H1 (cell line): ENCODE data around the gene PTMA. TPM values are rescaled to one million over a fixed set of nuclear protein-coding genes. Genes with fewer than 3 reads are reported as not detected.
A peak's percentile ranks its signal among the peaks of the same experiment; 100 is the strongest.

ENCODE experiments used
- CTCF ChIA-PET: fragments of 300-600 bp; sonication (Branson Sonifier 250); formaldehyde crosslinking; loops from one replicate; lab custom pipeline; 2021; ENCODE audit not compliant: partially characterized antibody; lab: Charles Lee
- POLR2A ChIA-PET: fragments of 300-600 bp; sonication (Branson Sonifier 250); formaldehyde crosslinking; loops from one replicate; lab custom pipeline; 2021; ENCODE audit warnings: inconsistent platforms; ENCODE audit not compliant: partially characterized antibody; lab: Charles Lee
- DNase-seq, 2 experiments: peaks; one replicate each; pipeline versions ENCODE4 v3.0.0 to v3.0.0-alpha.2; 2010 to 2022; ENCODE audit warnings: low spot score in 2 of 2, low read depth in 1 of 2, mixed read lengths in 1 of 2
- FAIRE-seq: peaks from 2 replicates; lab custom pipeline; 2011; peaks lifted over from hg19 to GRCh38; lab: Jason Lieb, UNC
- H2AFZ ChIP-seq: 2 replicates; pipeline ENCODE4 v1.8.1; 2012; ENCODE audit warnings: low read length, inconsistent platforms
- H2AK5ac ChIP-seq: 2 replicates; pipeline ENCODE4 v1.6.1; 2013; ENCODE audit warnings: low read depth, low read length
- H2BK120ac ChIP-seq: replicated peaks from 2 replicates; pipeline ENCODE3; 2013; ENCODE audit warnings: low read depth, low read length, inconsistent platforms
- H2BK12ac ChIP-seq: 2 replicates; pipeline ENCODE4 v1.6.1; 2013; ENCODE audit warnings: low read depth, low read length
- H2BK15ac ChIP-seq: 2 replicates; pipeline ENCODE4 v1.6.1; 2013; ENCODE audit warnings: low read length
- H2BK20ac ChIP-seq: 2 replicates; pipeline ENCODE4 v1.6.1; 2013; ENCODE audit warnings: low read length
- H2BK5ac ChIP-seq: 2 replicates; pipeline ENCODE4 v1.6.1; 2013; ENCODE audit warnings: low read depth, low read length
- H3K14ac ChIP-seq: 2 replicates; pipeline ENCODE4 v1.6.1; 2013; ENCODE audit warnings: inconsistent platforms; ENCODE audit not compliant: insufficient read length
- H3K18ac ChIP-seq: 2 replicates; pipeline ENCODE4 v1.6.1; 2013; ENCODE audit warnings: low read length; ENCODE audit errors: extremely low read depth
- H3K23ac ChIP-seq: 2 replicates; pipeline ENCODE4 v1.6.1; 2013; ENCODE audit warnings: inconsistent platforms; ENCODE audit not compliant: insufficient read length
- H3K23me2 ChIP-seq: 2 replicates; pipeline ENCODE4 v1.6.1; 2013; ENCODE audit warnings: low read depth, low read length
- H3K27ac ChIP-seq: 2 replicates; pipeline ENCODE4 v1.6.1; 2011; ENCODE audit warnings: low read depth, low read length, inconsistent platforms
- H3K27me3 ChIP-seq, 4 experiments: replicated peaks in 1 of 4; 1 replicate in 1 of 4; 2 replicates in 3 of 4; pipeline versions ENCODE4 v1.6.1 to v1.8.1; 2011 to 2013; ENCODE audit warnings: low read length in 3 of 4, mild to moderate bottlenecking in 3 of 4, inconsistent platforms in 2 of 4, mixed read lengths in 2 of 4, moderate library complexity in 1 of 4; ENCODE audit not compliant: control insufficient read depth in 3 of 4, insufficient read depth in 3 of 4; ENCODE audit errors: extremely low read depth in 1 of 4
- H3K36me3 ChIP-seq, 4 experiments: 2 replicates each; pipeline versions ENCODE4 v1.6.1 to v1.8.1; 2011 to 2013; ENCODE audit warnings: mild to moderate bottlenecking in 4 of 4, low read length in 3 of 4, moderate library complexity in 2 of 4, control low read depth in 1 of 4, inconsistent platforms in 1 of 4; ENCODE audit not compliant: insufficient read depth in 4 of 4, control insufficient read depth in 2 of 4
- H3K4ac ChIP-seq: replicated peaks from 2 replicates; pipeline ENCODE3; 2013; ENCODE audit warnings: low read length, low read depth, mixed read lengths, inconsistent platforms; ENCODE audit not compliant: insufficient read length
- H3K4me1 ChIP-seq, 4 experiments: replicated peaks in 1 of 4; 1 replicate in 1 of 4; 2 replicates in 3 of 4; pipeline versions ENCODE4 v1.6.1 to v1.8.1; 2011 to 2013; ENCODE audit warnings: low read length in 3 of 4, inconsistent platforms in 2 of 4, mixed read lengths in 1 of 4; ENCODE audit not compliant: insufficient read depth in 4 of 4, control insufficient read depth in 3 of 4
- H3K4me2 ChIP-seq, 2 experiments: 2 replicates each; pipeline versions ENCODE4 v1.6.1 to v1.8.1; 2011 to 2013; ENCODE audit warnings: low read depth in 2 of 2, low read length in 2 of 2, control low read depth in 1 of 2, inconsistent platforms in 1 of 2, mild to moderate bottlenecking in 1 of 2; ENCODE audit not compliant: insufficient read depth in 1 of 2
- H3K4me3 ChIP-seq, 4 experiments: fragments of 200-600, 300-600 bp in 1 of 4; sonication (generic), shearing (Covaris generic), sonication (Bioruptor Twin) in 1 of 4; 2 replicates each; pipeline versions ENCODE4 v1.5.1 to v1.8.1; 2011 to 2016; ENCODE audit warnings: low read length in 4 of 4, low read depth in 3 of 4, control low read depth in 2 of 4, inconsistent platforms in 2 of 4, mild to moderate bottlenecking in 2 of 4, mixed read lengths in 1 of 4, moderate library complexity in 1 of 4; ENCODE audit not compliant: insufficient read depth in 2 of 4; ENCODE audit errors: extremely low read depth in 1 of 4
- H3K56ac ChIP-seq: replicated peaks from 2 replicates; pipeline ENCODE3; 2013; ENCODE audit warnings: low read depth, mild to moderate bottlenecking, mixed read lengths, low read length, inconsistent platforms; ENCODE audit not compliant: insufficient read length
- H3K79me1 ChIP-seq: 2 replicates; pipeline ENCODE4 v1.6.1; 2013; ENCODE audit warnings: low read depth, low read length, control low read depth
- H3K79me2 ChIP-seq, 2 experiments: 2 replicates each; pipeline versions ENCODE4 v1.6.1 to v1.8.1; 2012 to 2013; ENCODE audit warnings: low read length in 2 of 2, mild to moderate bottlenecking in 2 of 2, inconsistent platforms in 1 of 2; ENCODE audit not compliant: insufficient read depth in 2 of 2, control insufficient read depth in 1 of 2
- H3K9ac ChIP-seq, 4 experiments: replicated peaks in 1 of 4; 1 replicate in 1 of 4; 2 replicates in 3 of 4; pipeline versions ENCODE4 v1.6.1 to v1.8.1; 2011 to 2013; ENCODE audit warnings: low read depth in 3 of 4, low read length in 3 of 4, control low read depth in 2 of 4, mild to moderate bottlenecking in 2 of 4, moderate library complexity in 2 of 4, inconsistent platforms in 1 of 4; ENCODE audit errors: extremely low read depth in 1 of 4
- H3K9me3 ChIP-seq, 2 experiments: 2 replicates each; pipeline versions ENCODE4 v1.6.1 to v1.8.1; 2012 to 2013; ENCODE audit warnings: mild to moderate bottlenecking in 2 of 2, moderate library complexity in 2 of 2, control low read depth in 1 of 2, inconsistent platforms in 1 of 2, low read depth in 1 of 2, low read length in 1 of 2, mixed read lengths in 1 of 2; ENCODE audit not compliant: insufficient read depth in 2 of 2
- H4K20me1 ChIP-seq, 2 experiments: replicated peaks in 1 of 2; 2 replicates each; pipeline versions ENCODE3 to v1.8.1; 2011 to 2013; ENCODE audit warnings: inconsistent platforms in 2 of 2, low read length in 2 of 2, mild to moderate bottlenecking in 1 of 2; ENCODE audit not compliant: insufficient read depth in 2 of 2, control insufficient read depth in 1 of 2
- H4K5ac ChIP-seq: 2 replicates; pipeline ENCODE4 v1.6.1; 2013; ENCODE audit warnings: low read length, low read depth, mixed read lengths, inconsistent platforms; ENCODE audit not compliant: insufficient read length
- H4K8ac ChIP-seq: 2 replicates; pipeline ENCODE4 v1.8.0; 2013; ENCODE audit warnings: mild to moderate bottlenecking, moderate library complexity, low read length, inconsistent platforms; ENCODE audit not compliant: insufficient read depth; ENCODE audit errors: extremely low read depth
- H4K91ac ChIP-seq: replicated peaks from 2 replicates; pipeline ENCODE3; 2013; ENCODE audit warnings: low read length, mixed read lengths, inconsistent platforms; ENCODE audit not compliant: insufficient read length
- ASH2L ChIP-seq: fragments of 200-600, 300-600 bp; sonication (generic); IDR thresholded peaks from one replicate; pipeline ENCODE4 v1.7.1; 2017; ENCODE audit warnings: low read length
- BACH1 ChIP-seq: IDR thresholded peaks from 2 replicates; pipeline ENCODE4 v1.6.1; 2012; ENCODE audit warnings: low read length, improper control_type of control experiment
- CBX5 ChIP-seq: fragments of 300-800, 300-1000 bp; sonication (generic); IDR thresholded peaks from 2 replicates; pipeline ENCODE4 v1.7.1; 2016; ENCODE audit warnings: antibody characterized with exemption, low read length, low read depth
- CREB1 ChIP-seq: IDR thresholded peaks from 2 replicates; pipeline ENCODE4 v1.6.1; 2012; ENCODE audit warnings: inconsistent platforms
- FOSL1 ChIP-seq: IDR thresholded peaks from 2 replicates; pipeline ENCODE4 v1.6.1; 2011; ENCODE audit warnings: mild to moderate bottlenecking, low read depth, low read length, moderate library complexity; ENCODE audit not compliant: insufficient read depth
- HDAC2 ChIP-seq, 2 experiments: fragments of 300-600 bp in 1 of 2; sonication (generic) in 1 of 2; IDR thresholded peaks; 2 replicates each; pipeline ENCODE4 v1.6.1; 2011 to 2012; ENCODE audit warnings: low read depth in 2 of 2, low read length in 2 of 2, mild to moderate bottlenecking in 2 of 2, moderate library complexity in 2 of 2, borderline replicate concordance in 1 of 2, inconsistent platforms in 1 of 2
- HDAC6 ChIP-seq: IDR thresholded peaks from one replicate; pipeline ENCODE4 v1.7.1; 2012; ENCODE audit warnings: low read depth, mild to moderate bottlenecking, inconsistent platforms, low read length, moderate library complexity
- JUN ChIP-seq: IDR thresholded peaks from 2 replicates; pipeline ENCODE4 v1.6.1; 2011; ENCODE audit warnings: low read depth, mild to moderate bottlenecking, improper control_type of control experiment, low read length
- NANOG ChIP-seq: IDR thresholded peaks from 2 replicates; pipeline ENCODE4 v1.6.1; 2011; ENCODE audit warnings: low read length, low read depth, mild to moderate bottlenecking, inconsistent platforms; ENCODE audit not compliant: insufficient read depth, poor library complexity, severe bottlenecking
- PHF8 ChIP-seq: fragments of 200-600 bp; sonication (generic); conservative IDR thresholded peaks from 2 replicates; pipeline ENCODE4 v1.7.1; 2012; ENCODE audit warnings: low read depth, mild to moderate bottlenecking, inconsistent platforms, low read length, moderate library complexity
- TBP ChIP-seq: IDR thresholded peaks from 2 replicates; pipeline ENCODE4 v1.6.1; 2011; ENCODE audit warnings: low read depth, low read length, improper control_type of control experiment
- WGBS, 2 experiments: shearing (Covaris generic) in 1 of 2; methylation state at CpG; one replicate each; pipeline versions ENCODE4 v1.1.6 to v1.1.7; 2013 to 2015; ENCODE audit warnings: low lambda C conversion rate in 2 of 2, mixed read lengths in 2 of 2, inconsistent platforms in 1 of 2, low coverage in 1 of 2, missing lambda C conversion rate in 1 of 2; ENCODE audit not compliant: insufficient replicate concordance in 2 of 2, insufficient coverage in 1 of 2, insufficient read length in 1 of 2; ENCODE audit errors: extremely low coverage in 1 of 2, missing lambda C conversion rate in 1 of 2; 5-methylcytosine and 5-hydroxymethylcytosine counted together
- polyA plus RNA-seq, 7 experiments: library from polyadenylated mRNA; depleted of rRNA in 3 of 7; stranded (reverse) in 5 of 7; unstranded in 2 of 7; fragments of >200 nt in 5 of 7; fragments of 200-250 nt in 2 of 7; gene quantifications; 1 replicate in 5 of 7; 2 replicates in 1 of 7; 4 replicates in 1 of 7; pipeline versions ENCODE4 v1.2.1 to v1.2.3, GENCODE V29; 2011 to 2013; ENCODE audit warnings: missing spikeins in 2 of 7, mixed read lengths in 2 of 7
- total RNA-seq: library from RNA; stranded (reverse); fragmentation: NEBNext Ultra II Directional; extraction: Animal tissue kit (Norgen Biotek cat#: 25700); gene quantifications from 2 replicates; pipeline ENCODE4 v1.2.1, GENCODE V29; 2021
- TF ChIP-seq, protein P1 (sequence below): IDR thresholded peaks from 2 replicates; pipeline ENCODE4 v1.6.1; 2012; ENCODE audit warnings: inconsistent platforms

Gene PTMA
- total and polyA plus RNA-seq, 2 of the 8 experiments (the other 6 are each of a cell fraction or from before 2014, with no cell fraction given), result 683 to 2,680 TPM

DNA sequence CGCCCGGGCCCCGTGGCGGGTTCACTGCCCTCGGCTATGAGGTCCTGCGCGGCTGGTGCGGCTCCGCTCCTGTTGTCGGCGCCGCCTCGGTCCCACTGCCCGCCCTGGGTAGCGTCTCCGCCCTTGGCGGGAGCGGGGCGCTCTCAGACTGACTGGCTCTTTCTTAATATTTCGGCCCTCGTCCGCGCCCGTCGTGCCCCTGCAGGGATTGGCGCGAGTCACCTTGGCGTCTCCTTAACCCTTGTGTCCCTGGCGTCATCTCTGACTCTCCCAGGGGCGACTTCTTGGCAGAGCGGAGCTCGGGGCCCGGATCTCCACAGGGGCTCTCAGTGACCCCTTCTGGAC lies 1.3 kb downstream of the PTMA start:
- H3K79me2 ChIP-seq, result peaks cover 38 to 65% of the 10 kb centered on the region in 2 experiments

More for the DNA sequence above, 1.3 kb downstream of the PTMA start:
- H2BK15ac ChIP-seq, result no peak overlapping the region
- H3K9me3 ChIP-seq, result no peaks in the 10 kb centered on the region
- peak overlapping the region; percentile 87 for H2BK5ac ChIP-seq
- peak in 1 of 2 experiments; percentile 57 for DNase-seq
- peak overlapping the region; percentile 94 for H3K27ac ChIP-seq
- H2BK12ac ChIP-seq, result no peak overlapping the region
- no peak overlapping the region for H3K23ac ChIP-seq
- H4K5ac ChIP-seq, result peak overlapping the region; percentile 23
- no peak overlapping the region for H4K91ac ChIP-seq
- CTCF ChIA-PET, result interaction anchor here (1.5 to 5.2 kb wide), 4 partner anchors 27 to 96 kb away, joined by 5 to 66 read pairs (median 18); no protein-coding TSS in a partner anchor
- H3K4me3 ChIP-seq, result peak overlapping the region; percentile 83 to 99 (median 90)
- peak overlapping the region; percentile 4 to 87; a peak in 3 of 4 replicates for H3K4me2 ChIP-seq
- POLR2A ChIA-PET, result interaction anchor here (1.0 to 22.8 kb wide), 21 partner anchors 6 to 246 kb away, joined by 3 to 1080 read pairs (median 6); partner anchors contain the start of genes COPS7B, NCL and PDE6D
- H3K14ac ChIP-seq, result no peak overlapping the region
- no peaks in the 10 kb centered on the region for H3K79me1 ChIP-seq
- H2BK120ac ChIP-seq, result no peak overlapping the region
- no peaks in the 10 kb centered on the region for H3K27me3 ChIP-seq
- peaks cover 19 to 21% of the 10 kb centered on the region in 2 experiments for H4K20me1 ChIP-seq
- WGBS, 2 experiments, result 2% methylated on average over 33 of the region's 33 CpGs; no CpG with 5 or more reads in 1 of the 2 experiments
- H3K9ac ChIP-seq, result peak overlapping the region; percentile 96 to 99 (median 98)
- no peak for FAIRE-seq
- H3K4ac ChIP-seq, result no peak overlapping the region
- H3K4me1 ChIP-seq, result peaks cover 0 to 25% (median 17%) of the 10 kb centered on the region in 4 experiments; a peak in 6 of 7 replicates
- peak overlapping the region; percentile 74 for H3K56ac ChIP-seq
- H3K18ac ChIP-seq, result peak overlapping the region; percentile 87
- no peak overlapping the region for H2AK5ac ChIP-seq
- no peak overlapping the region for H2AFZ ChIP-seq
- peak overlapping the region; percentile 99 for H4K8ac ChIP-seq
- H3K36me3 ChIP-seq, result peaks cover 14 to 43% (median 28%) of the 10 kb centered on the region in 4 experiments
- peaks cover 11% of the 10 kb centered on the region for H3K23me2 ChIP-seq
- H2BK20ac ChIP-seq, result no peak overlapping the region
- no peak for TF ChIP-seq JUN
- no peak for TF ChIP-seq BACH1
- TF ChIP-seq ASH2L, result no peak
- TF ChIP-seq, protein P1, sequence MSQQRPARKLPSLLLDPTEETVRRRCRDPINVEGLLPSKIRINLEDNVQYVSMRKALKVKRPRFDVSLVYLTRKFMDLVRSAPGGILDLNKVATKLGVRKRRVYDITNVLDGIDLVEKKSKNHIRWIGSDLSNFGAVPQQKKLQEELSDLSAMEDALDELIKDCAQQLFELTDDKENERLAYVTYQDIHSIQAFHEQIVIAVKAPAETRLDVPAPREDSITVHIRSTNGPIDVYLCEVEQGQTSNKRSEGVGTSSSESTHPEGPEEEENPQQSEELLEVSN, result no peak
- TF ChIP-seq HDAC2 (IDR thresholded peaks at IDR 0.05; ENCODE audit: borderline replicate concordance in 1 of 2, low read depth in 2 of 2, low read length in 2 of 2), result no peak
- TF ChIP-seq CREB1, result 0 out of 2 replicates have a peak, but pooled peaks have one; percentile 6
- 0 out of 2 replicates have a peak, but pooled peaks have one; percentile 19 for TF ChIP-seq PHF8
- no peak for TF ChIP-seq NANOG
- TF ChIP-seq CBX5, result no peak
- TF ChIP-seq HDAC6, result no peak
- no peak for TF ChIP-seq FOSL1
- no peak for TF ChIP-seq TBP
